SK-N-SH treated with all-trans-retinoic acid at 6 μM for 48 hours (cell line): ENCODE results near the gene FAM20C.

ENCODE experiments used
- ATAC-seq: fragments of 200-7000 bp; cut with Tn5 transposase; 3 replicates; pipeline ENCODE4 v1.9.1; 2020; ENCODE audit warnings: mild to moderate bottlenecking, moderate library complexity
- ARNTL ChIP-seq: fragments of 450-650 bp; formaldehyde crosslinking; IDR thresholded peaks from 2 replicates; pipeline ENCODE4 v1.5.0; 2020; ENCODE audit warnings: low read depth, mild to moderate bottlenecking, moderate library complexity, borderline replicate concordance
- BACH2 ChIP-seq: fragments of 250-450 bp; sonication (Bioruptor Pico); IDR thresholded peaks from 2 replicates; pipeline ENCODE4 v1.9.0; 2021; ENCODE audit warnings: mild to moderate bottlenecking, borderline replicate concordance
- CSRNP3 ChIP-seq: fragments of 250-450 bp; sonication (Bioruptor Pico); IDR thresholded peaks from 2 replicates; pipeline ENCODE4 v1.5.1; 2021; ENCODE audit warnings: mild to moderate bottlenecking, moderate library complexity
- ESRRG ChIP-seq: fragments of 250-450 bp; sonication (Bioruptor Pico); IDR thresholded peaks from 2 replicates; pipeline ENCODE4 v1.6.1; 2021; ENCODE audit warnings: mild to moderate bottlenecking
- GLIS3 ChIP-seq: fragments of 250-450 bp; sonication (Bioruptor Pico); IDR thresholded peaks from 2 replicates; pipeline ENCODE4 v1.5.0; 2020; ENCODE audit warnings: mild to moderate bottlenecking, moderate library complexity
- ISL1 ChIP-seq: fragments of 250-450 bp; sonication (Bioruptor Pico); IDR thresholded peaks from 2 replicates; pipeline ENCODE4 v2.1.2; 2022; ENCODE audit warnings: mild to moderate bottlenecking, moderate library complexity
- PATZ1 ChIP-seq: fragments of 250-450 bp; sonication (Bioruptor Pico); IDR thresholded peaks from 2 replicates; pipeline ENCODE4 v1.8.0; 2020; ENCODE audit warnings: mild to moderate bottlenecking, moderate library complexity, borderline replicate concordance
- POU6F1 ChIP-seq: fragments of 250-450 bp; sonication (Bioruptor Pico); IDR thresholded peaks from 2 replicates; pipeline ENCODE4 v1.8.0; 2021; ENCODE audit warnings: low read depth, mild to moderate bottlenecking, moderate library complexity, borderline replicate concordance
- PPARA ChIP-seq: fragments of 250-450 bp; sonication (Bioruptor Pico); IDR thresholded peaks from 2 replicates; pipeline ENCODE4 v1.5.0; 2020; ENCODE audit warnings: mild to moderate bottlenecking, borderline replicate concordance
- RARB ChIP-seq: fragments of 250-450 bp; sonication (Bioruptor Pico); IDR thresholded peaks from 2 replicates; pipeline ENCODE4 v1.8.0; 2021; ENCODE audit warnings: mild to moderate bottlenecking, moderate library complexity
- SNAI2 ChIP-seq: fragments of 250-450 bp; sonication (Bioruptor Pico); IDR thresholded peaks from 2 replicates; pipeline ENCODE4 v1.5.0; 2020; ENCODE audit warnings: mild to moderate bottlenecking, moderate library complexity
- TCF4 ChIP-seq: fragments of 250-450 bp; sonication (Bioruptor Pico); IDR thresholded peaks from 2 replicates; pipeline ENCODE4 v1.8.0; 2021; ENCODE audit warnings: mild to moderate bottlenecking, moderate library complexity, borderline replicate concordance
- TOX ChIP-seq: fragments of 250-450 bp; sonication (Bioruptor Pico); IDR thresholded peaks from 2 replicates; pipeline ENCODE4 v1.8.0; 2021; ENCODE audit warnings: mild to moderate bottlenecking, moderate library complexity, borderline replicate concordance
- TSHZ2 ChIP-seq: fragments of 250-450 bp; sonication (Bioruptor Pico); IDR thresholded peaks from 2 replicates; pipeline ENCODE4 v1.5.0; 2020; ENCODE audit warnings: mild to moderate bottlenecking, moderate library complexity
- ZC3H10 ChIP-seq: fragments of 250-450 bp; sonication (Bioruptor Pico); IDR thresholded peaks from 2 replicates; pipeline ENCODE4 v1.5.1; 2021; ENCODE audit warnings: mild to moderate bottlenecking, moderate library complexity
- ZFP3 ChIP-seq: fragments of 250-450 bp; sonication (Bioruptor Pico); IDR thresholded peaks from 2 replicates; pipeline ENCODE4 v1.5.0; 2020; ENCODE audit warnings: mild to moderate bottlenecking, moderate library complexity
- ZFP30 ChIP-seq: fragments of 450-650 bp; formaldehyde crosslinking; IDR thresholded peaks from 2 replicates; pipeline ENCODE4 v1.5.0; 2022; ENCODE audit warnings: mild to moderate bottlenecking, moderate library complexity
- ZNF70 ChIP-seq: fragments of 450-650 bp; formaldehyde crosslinking; IDR thresholded peaks from 2 replicates; pipeline ENCODE4 v1.5.0; 2020; ENCODE audit warnings: mild to moderate bottlenecking, moderate library complexity
- ZNF8 ChIP-seq: fragments of 450-650 bp; formaldehyde crosslinking; IDR thresholded peaks from 2 replicates; pipeline ENCODE4 v1.5.0; 2020; ENCODE audit warnings: mild to moderate bottlenecking, moderate library complexity

The FAM20C gene

GRCh38 chr7:232410-233248, 40.3 kb downstream of the FAM20C start:
- no peak for TF ChIP-seq GLIS3 (CRISPR knock-in tag)
- no peak for ATAC-seq

- TF ChIP-seq PATZ1 (CRISPR knock-in tag) (no peak), CSRNP3 (CRISPR knock-in tag) (no peak), ESRRG (CRISPR knock-in tag) (no peak), SNAI2 (CRISPR knock-in tag) (no peak), ZNF8 (CRISPR knock-in tag) (no peak)
- no peak for ATAC-seq
These were observed 41.1 kb downstream of the FAM20C start for GRCh38 chr7:233249-234035.

GRCh38 chr7:234051-234707, 41.8 kb downstream of the FAM20C start:
- TF ChIP-seq TOX (CRISPR knock-in tag), result no peak
- TF ChIP-seq PPARA, result no peak
- no peak for TF ChIP-seq POU6F1 (CRISPR knock-in tag)
- TF ChIP-seq TCF4 (CRISPR knock-in tag), result no peak
- no peak for TF ChIP-seq BACH2 (CRISPR knock-in tag)
- no peak for TF ChIP-seq GLIS3 (CRISPR knock-in tag)
- no peak for TF ChIP-seq PATZ1 (CRISPR knock-in tag)
- no peak for TF ChIP-seq ZNF8 (CRISPR knock-in tag)
- TF ChIP-seq ISL1 (CRISPR knock-in tag), result no peak
- no peak for TF ChIP-seq ZFP30
- no peak for TF ChIP-seq ZFP3 (CRISPR knock-in tag)
- no peak for TF ChIP-seq ZC3H10 (CRISPR knock-in tag)
- no peak for TF ChIP-seq RARB (CRISPR knock-in tag)
- no peak for ATAC-seq

GRCh38 chr7:234708-235553, 42.6 kb downstream of the FAM20C start:
- ATAC-seq, result no peak; the same call in 2 of the 3 replicates
- no peak for TF ChIP-seq ESRRG (CRISPR knock-in tag)
- no peak for TF ChIP-seq ARNTL (CRISPR knock-in tag)
- TF ChIP-seq TOX (CRISPR knock-in tag), result no peak
- TF ChIP-seq ZNF8 (CRISPR knock-in tag), result no peak
- TF ChIP-seq ZNF70 (CRISPR knock-in tag), result no peak
- no peak for TF ChIP-seq ZC3H10 (CRISPR knock-in tag)
- TF ChIP-seq TCF4 (CRISPR knock-in tag), result no peak
- TF ChIP-seq CSRNP3 (CRISPR knock-in tag), result no peak
- TF ChIP-seq GLIS3 (CRISPR knock-in tag), result no peak
- TF ChIP-seq SNAI2 (CRISPR knock-in tag), result no peak
- no peak for TF ChIP-seq RARB (CRISPR knock-in tag)
- no peak for TF ChIP-seq TSHZ2 (CRISPR knock-in tag)
- TF ChIP-seq PPARA, result no peak
